Measurements from ENCODE around the gene PMM2.
"Not testable (repeated sequence)": the region's sequence is repeated elsewhere in the genome, so short reads cannot be mapped to it uniquely, and the experiment has no call there.

PMM2 gene

GRCh38 chr16:8869212-8869987 lies 71.8 kb downstream of the PMM2 start:
- H3K4me3 ChIP-seq, result peak overlapping the region; percentile 44 to 81 (median 70)
- peak overlapping the region in 10 of 11 experiments; percentile 25 to 84 (median 76); a peak in 19 of 22 replicates for H3K27ac ChIP-seq

GRCh38 chr16:8869988-8870241 lies 72.3 kb downstream of the PMM2 start:
- peak overlapping the region in 10 of 11 experiments; percentile 43 to 94 (median 76); a peak in 18 of 22 replicates for H3K9ac ChIP-seq
- H3K36me3 ChIP-seq, result peaks cover 0 to 13% (median 0%) of the 10 kb centered on the region in 11 experiments; a peak in 4 of 22 replicates
- H3K4me2 ChIP-seq, result peak overlapping the region; percentile 78 to 96 (median 85)
- not testable (repeated sequence) for H3K27me3 ChIP-seq; H3K9me3 ChIP-seq (replicated peaks in 1 of 11)
- peak overlapping the region in 8 of 10 experiments; percentile 44 to 81 (median 71); a peak in 11 of 20 replicates for H3K4me3 ChIP-seq
- peaks cover 55 to 78% (median 72%) of the 10 kb centered on the region in 10 experiments for H3K4me1 ChIP-seq
- H4K20me1 ChIP-seq, result peaks cover 16 to 34% (median 26%) of the 10 kb centered on the region in 11 experiments; a peak in 21 of 22 replicates
- peak overlapping the region in 9 of 11 experiments; percentile 65 to 84 (median 78); a peak in 19 of 22 replicates for H3K27ac ChIP-seq

More at GRCh38 chr16:8869212-8869987, 71.8 kb downstream of the PMM2 start:
- peaks cover 60 to 78% (median 72%) of the 10 kb centered on the region in 10 experiments for H3K4me1 ChIP-seq
- peaks cover 21 to 39% (median 31%) of the 10 kb centered on the region in 11 experiments for H4K20me1 ChIP-seq
- H3K36me3 ChIP-seq, result peaks cover 0 to 19% (median 0%) of the 10 kb centered on the region in 11 experiments; a peak in 4 of 22 replicates
- H3K27me3 ChIP-seq, result no peaks in the 10 kb centered on the region
- peak overlapping the region; percentile 78 to 96 (median 85) for H3K4me2 ChIP-seq
- TF ChIP-seq Cebpa-rat (IDR thresholded peaks at IDR 0.05), result no peak
- peak overlapping the region; percentile 26 to 94 (median 76); a peak in 21 of 22 replicates for H3K9ac ChIP-seq
- no peaks in the 10 kb centered on the region for H3K9me3 ChIP-seq (replicated peaks in 1 of 11)

- Histone ChIP-seq H3K27ac (peak overlapping the region in 10 of 11 experiments; percentile 5 to 84 (median 76); a peak in 13 of 22 replicates), H4K20me1 (peaks cover 0 to 13% (median 4%) of the 10 kb centered on the region in 11 experiments; a peak in 12 of 22 replicates), H3K27me3 (no peaks in the 10 kb centered on the region), H3K9ac (peak overlapping the region in 7 of 11 experiments; percentile 6 to 59 (median 25); a peak in 6 of 22 replicates), H3K4me2 (peak overlapping the region; percentile 46 to 96 (median 84); a peak in 21 of 22 replicates), H3K9me3 (replicated peaks in 1 of 11) (no peaks in the 10 kb centered on the region), H3K36me3 (no peaks in the 10 kb centered on the region), H3K4me3 (no peak overlapping the region), H3K4me1 (peaks cover 35 to 58% (median 55%) of the 10 kb centered on the region in 10 experiments)
- no peak for TF ChIP-seq Cebpa-rat (IDR thresholded peaks at IDR 0.05)
These were observed 74.4 kb downstream of the PMM2 start for GRCh38 chr16:8872071-8872470.

- Histone ChIP-seq H3K27ac (no peak overlapping the region), H3K27me3 (no peaks in the 10 kb centered on the region), H3K9ac (no peak overlapping the region), H3K36me3 (no peaks in the 10 kb centered on the region), H3K4me2 (0 out of 22 replicates have a peak overlapping the region, but pooled peaks of 1 of the 11 experiments have one; percentile 83), H4K20me1 (peaks cover 0 to 2% (median 0%) of the 10 kb centered on the region in 11 experiments; a peak in 2 of 22 replicates), H3K4me3 (no peak overlapping the region), H3K9me3 (replicated peaks in 1 of 11) (no peaks in the 10 kb centered on the region), H3K4me1 (peaks cover 34 to 61% (median 58%) of the 10 kb centered on the region in 10 experiments)
- TF ChIP-seq Cebpa-rat (IDR thresholded peaks at IDR 0.05), result no peak
These were observed 75.6 kb downstream of the PMM2 start for GRCh38 chr16:8872967-8873865.

- not testable (repeated sequence) for H3K4me3 ChIP-seq; H3K36me3 ChIP-seq; H3K9ac ChIP-seq; H3K9me3 ChIP-seq (replicated peaks in 1 of 11); H4K20me1 ChIP-seq; H3K27me3 ChIP-seq
- Histone ChIP-seq H3K4me2 (peak overlapping the region in 5 of 11 experiments; percentile 24 to 54 (median 32); a peak in 6 of 22 replicates), H3K27ac (0 out of 22 replicates have a peak overlapping the region, but pooled peaks of 1 of the 11 experiments have one; percentile 7), H3K4me1 (peaks cover 34 to 67% (median 64%) of the 10 kb centered on the region in 10 experiments)
These were observed 76.2 kb downstream of the PMM2 start for GRCh38 chr16:8873866-8874195.

- Histone ChIP-seq H3K27ac (0 out of 22 replicates have a peak overlapping the region, but pooled peaks of 1 of the 11 experiments have one; percentile 7), H3K4me1 (peaks cover 31 to 65% (median 61%) of the 10 kb centered on the region in 10 experiments)
These were observed 76.7 kb downstream of the PMM2 start for GRCh38 chr16:8874388-8874787.

GRCh38 chr16:8875317-8875716 lies 77.7 kb downstream of the PMM2 start:
- H3K36me3 ChIP-seq; H3K9ac ChIP-seq; H4K20me1 ChIP-seq; H3K27me3 ChIP-seq; H3K4me3 ChIP-seq; H3K27ac ChIP-seq; H3K9me3 ChIP-seq (replicated peaks in 1 of 11): not testable (repeated sequence)
- Histone ChIP-seq H3K4me1 (peaks cover 22 to 64% (median 57%) of the 10 kb centered on the region in 10 experiments), H3K4me2 (peak overlapping the region in 1 of 11 experiments; percentile 54; a peak in 1 of 22 replicates)

More at GRCh38 chr16:8874388-8874787, 76.7 kb downstream of the PMM2 start:
- TF ChIP-seq Cebpa-rat (IDR thresholded peaks at IDR 0.05), result no peak
- H4K20me1 ChIP-seq, result no peaks in the 10 kb centered on the region
- H3K9ac ChIP-seq, result no peak overlapping the region
- no peaks in the 10 kb centered on the region for H3K9me3 ChIP-seq (replicated peaks in 1 of 11)
- H3K4me2 ChIP-seq, result peak overlapping the region; percentile 7 to 54 (median 25); a peak in 12 of 22 replicates
- H3K4me3 ChIP-seq, result no peak overlapping the region
- H3K27me3 ChIP-seq, result no peaks in the 10 kb centered on the region
- H3K36me3 ChIP-seq, result no peaks in the 10 kb centered on the region

- TF ChIP-seq Cebpa-rat (IDR thresholded peaks at IDR 0.05), result no peak
- no peak overlapping the region for H3K9ac ChIP-seq
- no peak overlapping the region for H3K27ac ChIP-seq
- H3K4me1 ChIP-seq, result peaks cover 0 to 54% (median 39%) of the 10 kb centered on the region in 10 experiments; a peak in 17 of 20 replicates
- H3K4me3 ChIP-seq, result no peak overlapping the region
- peak overlapping the region in 2 of 11 experiments; percentile 1 to 39; a peak in 3 of 22 replicates for H3K4me2 ChIP-seq
- no peaks in the 10 kb centered on the region for H4K20me1 ChIP-seq
- no peaks in the 10 kb centered on the region for H3K36me3 ChIP-seq
- no peaks in the 10 kb centered on the region for H3K9me3 ChIP-seq (replicated peaks in 1 of 11)
- H3K27me3 ChIP-seq, result no peaks in the 10 kb centered on the region
These were observed 80.4 kb downstream of the PMM2 start for GRCh38 chr16:8877894-8878522.

Measured in BLaER1 treated with 17β-estradiol and CSF1 and Interleukin-3, amounts not matched to agents 10 nM and 100 nM (cell line).